ENCODE measurements around the gene NFATC4.

Gene NFATC4

GRCh38 chr14:24390701-24391468 lies 22.9 kb downstream of the NFATC4 start:
- Histone ChIP-seq H2AFZ (ENCODE audit: insufficient read depth, low read length, poor library complexity) (no peak overlapping the region), H3K4me2 (ENCODE audit: low read length) (no peak overlapping the region), H4K8ac (ENCODE audit: low read depth, low read length) (peak overlapping the region; percentile 57), H3K27ac (ENCODE audit: low read depth, low read length) (no peak overlapping the region), H3K79me2 (ENCODE audit: control insufficient read depth, insufficient read depth, low read length, poor library complexity) (no peaks in the 10 kb centered on the region), H3K4me1 (ENCODE audit: control insufficient read depth in 1 of 2, insufficient read depth in 2 of 2, low read length in 2 of 2) (peaks cover 12 to 20% of the 10 kb centered on the region in 2 experiments), H4K12ac (ENCODE audit: low read depth, low read length) (peak overlapping the region; percentile 6), H3K79me1 (ENCODE audit: low read length) (peaks cover 14% of the 10 kb centered on the region), H3K4ac (ENCODE audit: low read depth, low read length) (peak overlapping the region; percentile 34), H3K18ac (ENCODE audit: low read length) (peak overlapping the region; percentile 41), H3K36me3 (ENCODE audit: control insufficient read depth in 1 of 2, insufficient read depth in 2 of 2, low read length in 2 of 2) (no peaks in the 10 kb centered on the region), H3K9ac (ENCODE audit: low read length) (no peak overlapping the region), H3K23ac (ENCODE audit: low read length) (no peak overlapping the region), H2BK12ac (ENCODE audit: low read length) (peak overlapping the region; percentile 98), H3K14ac (ENCODE audit: low read length) (peak overlapping the region; percentile 38), H2AK5ac (ENCODE audit: low read length) (peak overlapping the region; percentile 76), H3K9me3 (ENCODE audit: insufficient read depth, low read depth, low read length) (no peaks in the 10 kb centered on the region), H2BK120ac (ENCODE audit: insufficient read depth, low read length, poor library complexity) (peak overlapping the region; percentile 84), H3K27me3 (ENCODE audit: insufficient read depth, low read length) (no peaks in the 10 kb centered on the region), H4K91ac (ENCODE audit: low read depth, low read length) (peak overlapping the region; percentile 82), H2BK5ac (ENCODE audit: low read depth, low read length, poor library complexity) (peak overlapping the region; percentile 2), H3K4me3 (ENCODE audit: low read depth, low read length) (no peak overlapping the region)
- WGBS (ENCODE audit: extremely low coverage, insufficient coverage, insufficient read length), result no CpG with 5 or more reads among the region's 6 CpGs
- DNase-seq, result no peak

- Histone ChIP-seq H3K9ac (ENCODE audit: low read length) (no peak overlapping the region), H4K91ac (ENCODE audit: low read depth, low read length) (no peak overlapping the region), H4K8ac (ENCODE audit: low read depth, low read length) (peak overlapping the region; percentile 7), H2AFZ (ENCODE audit: insufficient read depth, low read length, poor library complexity) (no peak overlapping the region), H2BK5ac (ENCODE audit: low read depth, low read length, poor library complexity) (peak overlapping the region; percentile 47), H3K4me1 (ENCODE audit: control insufficient read depth in 1 of 2, insufficient read depth in 2 of 2, low read length in 2 of 2) (peaks cover 19 to 26% of the 10 kb centered on the region in 2 experiments), H3K4ac (ENCODE audit: low read depth, low read length) (no peak overlapping the region), H3K14ac (ENCODE audit: low read length) (peak overlapping the region; percentile 60), H3K27ac (ENCODE audit: low read depth, low read length) (peak overlapping the region; percentile 64), H3K18ac (ENCODE audit: low read length) (no peak overlapping the region), H3K79me1 (ENCODE audit: low read length) (peaks cover 18% of the 10 kb centered on the region), H2AK5ac (ENCODE audit: low read length) (no peak overlapping the region), H3K36me3 (ENCODE audit: control insufficient read depth in 1 of 2, insufficient read depth in 2 of 2, low read length in 2 of 2) (no peaks in the 10 kb centered on the region), H3K23ac (ENCODE audit: low read length) (no peak overlapping the region), H2BK12ac (ENCODE audit: low read length) (no peak overlapping the region), H3K4me3 (ENCODE audit: low read depth, low read length) (no peak overlapping the region), H3K79me2 (ENCODE audit: control insufficient read depth, insufficient read depth, low read length, poor library complexity) (no peaks in the 10 kb centered on the region), H2BK120ac (ENCODE audit: insufficient read depth, low read length, poor library complexity) (no peak overlapping the region), H3K27me3 (ENCODE audit: insufficient read depth, low read length) (no peaks in the 10 kb centered on the region), H4K12ac (ENCODE audit: low read depth, low read length) (no peak overlapping the region), H3K4me2 (ENCODE audit: low read length) (peak overlapping the region; percentile 15), H3K9me3 (ENCODE audit: insufficient read depth, low read depth, low read length) (no peaks in the 10 kb centered on the region)
- no CpG with 5 or more reads among the region's 8 CpGs for WGBS (ENCODE audit: extremely low coverage, insufficient coverage, insufficient read length)
- peak; percentile 51 to 89 for DNase-seq
These were observed 24.5 kb downstream of the NFATC4 start for GRCh38 chr14:24392325-24393091.

- no peak overlapping the region for H3K27ac ChIP-seq (ENCODE audit: low read depth, low read length)
- no peak for DNase-seq
- H3K79me2 ChIP-seq (ENCODE audit: control insufficient read depth, insufficient read depth, low read length, poor library complexity), result peaks cover 4% of the 10 kb centered on the region
- no peak overlapping the region for H3K23ac ChIP-seq (ENCODE audit: low read length)
- no peak overlapping the region for H2AFZ ChIP-seq (ENCODE audit: insufficient read depth, low read length, poor library complexity)
- H2AK5ac ChIP-seq (ENCODE audit: low read length), result no peak overlapping the region
- no peaks in the 10 kb centered on the region for H3K9me3 ChIP-seq (ENCODE audit: insufficient read depth, low read depth, low read length)
- H3K4me2 ChIP-seq (ENCODE audit: low read length), result no peak overlapping the region
- WGBS (ENCODE audit: extremely low coverage, insufficient coverage, insufficient read length), result no CpG with 5 or more reads among the region's 3 CpGs
- no peak overlapping the region for H4K12ac ChIP-seq (ENCODE audit: low read depth, low read length)
- H4K8ac ChIP-seq (ENCODE audit: low read depth, low read length), result no peak overlapping the region
- H3K4ac ChIP-seq (ENCODE audit: low read depth, low read length), result no peak overlapping the region
- H3K27me3 ChIP-seq (ENCODE audit: insufficient read depth, low read length), result no peaks in the 10 kb centered on the region
- no peak overlapping the region for H2BK5ac ChIP-seq (ENCODE audit: low read depth, low read length, poor library complexity)
- H4K91ac ChIP-seq (ENCODE audit: low read depth, low read length), result no peak overlapping the region
- no peak overlapping the region for H3K14ac ChIP-seq (ENCODE audit: low read length)
- H3K4me1 ChIP-seq (ENCODE audit: control insufficient read depth in 1 of 2, insufficient read depth in 2 of 2, low read length in 2 of 2), result peaks cover 23 to 33% of the 10 kb centered on the region in 2 experiments
- peaks cover 25% of the 10 kb centered on the region for H3K79me1 ChIP-seq (ENCODE audit: low read length)
- H2BK12ac ChIP-seq (ENCODE audit: low read length), result no peak overlapping the region
- no peak overlapping the region for H3K4me3 ChIP-seq (ENCODE audit: low read depth, low read length)
- H2BK120ac ChIP-seq (ENCODE audit: insufficient read depth, low read length, poor library complexity), result no peak overlapping the region
- no peaks in the 10 kb centered on the region for H3K36me3 ChIP-seq (ENCODE audit: control insufficient read depth in 1 of 2, insufficient read depth in 2 of 2, low read length in 2 of 2)
- H3K18ac ChIP-seq (ENCODE audit: low read length), result no peak overlapping the region
- H3K9ac ChIP-seq (ENCODE audit: low read length), result no peak overlapping the region
These were observed 26.3 kb downstream of the NFATC4 start for GRCh38 chr14:24394275-24394674.

- no peaks in the 10 kb centered on the region for H3K36me3 ChIP-seq (ENCODE audit: control insufficient read depth in 1 of 2, insufficient read depth in 2 of 2, low read length in 2 of 2)
- peak overlapping the region; percentile 53 for H3K27ac ChIP-seq (ENCODE audit: low read depth, low read length)
- peak in 1 of 2 donors; percentile 19 for DNase-seq
- no peaks in the 10 kb centered on the region for H3K9me3 ChIP-seq (ENCODE audit: insufficient read depth, low read depth, low read length)
- peak overlapping the region; percentile 71 for H3K18ac ChIP-seq (ENCODE audit: low read length)
- peak overlapping the region; percentile 6 for H2AFZ ChIP-seq (ENCODE audit: insufficient read depth, low read length, poor library complexity)
- peaks cover 28% of the 10 kb centered on the region for H3K79me1 ChIP-seq (ENCODE audit: low read length)
- H3K4ac ChIP-seq (ENCODE audit: low read depth, low read length), result peak overlapping the region; percentile 18
- H4K8ac ChIP-seq (ENCODE audit: low read depth, low read length), result peak overlapping the region; percentile 26
- peak overlapping the region; percentile 81 for H2BK120ac ChIP-seq (ENCODE audit: insufficient read depth, low read length, poor library complexity)
- peak overlapping the region; percentile 72 for H4K91ac ChIP-seq (ENCODE audit: low read depth, low read length)
- peak overlapping the region; percentile 39 for H4K12ac ChIP-seq (ENCODE audit: low read depth, low read length)
- H3K14ac ChIP-seq (ENCODE audit: low read length), result peak overlapping the region; percentile 37
- H2BK5ac ChIP-seq (ENCODE audit: low read depth, low read length, poor library complexity), result peak overlapping the region; percentile 74
- H2BK12ac ChIP-seq (ENCODE audit: low read length), result peak overlapping the region; percentile 87
- no CpG with 5 or more reads among the region's 8 CpGs for WGBS (ENCODE audit: extremely low coverage, insufficient coverage, insufficient read length)
- peaks cover 33 to 44% of the 10 kb centered on the region in 2 experiments for H3K4me1 ChIP-seq (ENCODE audit: control insufficient read depth in 1 of 2, insufficient read depth in 2 of 2, low read length in 2 of 2)
- H3K4me2 ChIP-seq (ENCODE audit: low read length), result no peak overlapping the region
- peak overlapping the region; percentile 67 for H2AK5ac ChIP-seq (ENCODE audit: low read length)
- H3K23ac ChIP-seq (ENCODE audit: low read length), result no peak overlapping the region
- H3K9ac ChIP-seq (ENCODE audit: low read length), result no peak overlapping the region
- no peak overlapping the region for H3K4me3 ChIP-seq (ENCODE audit: low read depth, low read length)
- peaks cover 7% of the 10 kb centered on the region for H3K79me2 ChIP-seq (ENCODE audit: control insufficient read depth, insufficient read depth, low read length, poor library complexity)
- no peaks in the 10 kb centered on the region for H3K27me3 ChIP-seq (ENCODE audit: insufficient read depth, low read length)
These were observed 27.9 kb downstream of the NFATC4 start for GRCh38 chr14:24395609-24396582.
